HL-60 (cell line): ENCODE measurements around the gene RBM10.

Source experiments
- CTCF ChIP-seq: IDR thresholded peaks from one replicate; pipeline ENCODE4 v1.5.1; 2011; ENCODE audit warnings: low read length, control low read depth, inconsistent platforms; ENCODE audit not compliant: insufficient read depth
- POLR2AphosphoS5 ChIP-seq: IDR thresholded peaks from 2 replicates; pipeline ENCODE4 v1.6.1; 2012; ENCODE audit warnings: low read depth

GRCh38 chrX:47190445-47191269 lies 45.6 kb downstream of the RBM10 start:
- TF ChIP-seq CTCF (no peak), POLR2AphosphoS5 (peak; percentile 41; the same call in 1 of the 2 replicates)
